Testis (tissue), 2 donors: ENCODE data around the gene BABAM2.

Source experiments
- POLR2A ChIP-seq: fragments of 450-650 bp; IDR thresholded peaks from one replicate; pipeline ENCODE4 v1.6.1; 2017; ENCODE audit warnings: antibody characterized with exemption, mild to moderate bottlenecking, moderate library complexity
- TF ChIP-seq, protein P1 (sequence below), 3 experiments: fragments of 450-650 bp in 2 of 3; fragments of 200-600 bp in 1 of 3; sonication (generic) in 1 of 3; IDR thresholded peaks; one replicate each; pipeline ENCODE4 v1.5.1; 2016 to 2019; ENCODE audit warnings: antibody characterized with exemption in 3 of 3, mild to moderate bottlenecking in 2 of 3, moderate library complexity in 1 of 3

DNA sequence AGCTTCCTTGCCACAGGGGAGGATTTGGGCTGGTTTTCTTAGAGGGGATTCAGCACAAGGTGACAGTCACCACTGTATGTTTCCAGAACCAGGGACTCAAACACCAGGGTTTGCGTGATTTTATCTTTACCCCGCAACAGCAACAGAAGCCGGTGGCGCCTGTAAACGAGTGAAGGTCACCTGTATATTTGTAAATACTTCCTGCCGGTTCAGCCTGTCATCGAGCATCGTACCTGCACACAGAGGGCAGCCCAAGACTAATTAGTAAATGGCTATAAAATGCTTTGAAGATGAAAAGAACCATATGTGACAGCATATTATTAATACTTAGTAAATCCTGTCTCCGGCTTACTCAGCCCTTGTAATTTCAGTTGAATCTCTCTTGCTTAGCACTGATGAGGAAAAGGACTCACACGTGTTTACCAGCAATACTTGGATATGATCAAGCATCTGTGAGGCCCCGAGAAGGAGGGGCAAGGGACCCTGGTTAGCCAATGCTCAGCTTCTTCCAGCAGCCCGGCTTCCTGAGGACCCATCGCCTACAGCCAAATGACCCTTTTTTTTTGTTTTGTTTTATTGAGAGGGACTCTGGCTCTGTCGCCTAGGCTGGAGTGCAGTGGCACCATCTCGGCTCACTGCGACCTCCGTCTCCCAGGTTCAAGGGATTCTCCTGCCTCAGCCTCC, 450.8 kb downstream of the BABAM2 start:
- TF ChIP-seq POLR2A: no peak
- TF ChIP-seq, protein P1, sequence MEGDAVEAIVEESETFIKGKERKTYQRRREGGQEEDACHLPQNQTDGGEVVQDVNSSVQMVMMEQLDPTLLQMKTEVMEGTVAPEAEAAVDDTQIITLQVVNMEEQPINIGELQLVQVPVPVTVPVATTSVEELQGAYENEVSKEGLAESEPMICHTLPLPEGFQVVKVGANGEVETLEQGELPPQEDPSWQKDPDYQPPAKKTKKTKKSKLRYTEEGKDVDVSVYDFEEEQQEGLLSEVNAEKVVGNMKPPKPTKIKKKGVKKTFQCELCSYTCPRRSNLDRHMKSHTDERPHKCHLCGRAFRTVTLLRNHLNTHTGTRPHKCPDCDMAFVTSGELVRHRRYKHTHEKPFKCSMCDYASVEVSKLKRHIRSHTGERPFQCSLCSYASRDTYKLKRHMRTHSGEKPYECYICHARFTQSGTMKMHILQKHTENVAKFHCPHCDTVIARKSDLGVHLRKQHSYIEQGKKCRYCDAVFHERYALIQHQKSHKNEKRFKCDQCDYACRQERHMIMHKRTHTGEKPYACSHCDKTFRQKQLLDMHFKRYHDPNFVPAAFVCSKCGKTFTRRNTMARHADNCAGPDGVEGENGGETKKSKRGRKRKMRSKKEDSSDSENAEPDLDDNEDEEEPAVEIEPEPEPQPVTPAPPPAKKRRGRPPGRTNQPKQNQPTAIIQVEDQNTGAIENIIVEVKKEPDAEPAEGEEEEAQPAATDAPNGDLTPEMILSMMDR (IDR thresholded peaks at IDR 0.05): no peak
